GM21737 (cell line): ENCODE results near the gene COASY.
"Not testable (repeated sequence)": the region's sequence is repeated elsewhere in the genome, so short reads cannot be mapped to it uniquely, and the experiment has no call there.

ENCODE experiments used
- ATAC-seq: cut with Tn5 transposase; IDR thresholded peaks from one replicate; pipeline ENCODE4 v1.9.1; 2021; ENCODE audit warnings: mild to moderate bottlenecking, moderate library complexity; ENCODE audit not compliant: unreplicated experiment

The COASY gene

DNA sequence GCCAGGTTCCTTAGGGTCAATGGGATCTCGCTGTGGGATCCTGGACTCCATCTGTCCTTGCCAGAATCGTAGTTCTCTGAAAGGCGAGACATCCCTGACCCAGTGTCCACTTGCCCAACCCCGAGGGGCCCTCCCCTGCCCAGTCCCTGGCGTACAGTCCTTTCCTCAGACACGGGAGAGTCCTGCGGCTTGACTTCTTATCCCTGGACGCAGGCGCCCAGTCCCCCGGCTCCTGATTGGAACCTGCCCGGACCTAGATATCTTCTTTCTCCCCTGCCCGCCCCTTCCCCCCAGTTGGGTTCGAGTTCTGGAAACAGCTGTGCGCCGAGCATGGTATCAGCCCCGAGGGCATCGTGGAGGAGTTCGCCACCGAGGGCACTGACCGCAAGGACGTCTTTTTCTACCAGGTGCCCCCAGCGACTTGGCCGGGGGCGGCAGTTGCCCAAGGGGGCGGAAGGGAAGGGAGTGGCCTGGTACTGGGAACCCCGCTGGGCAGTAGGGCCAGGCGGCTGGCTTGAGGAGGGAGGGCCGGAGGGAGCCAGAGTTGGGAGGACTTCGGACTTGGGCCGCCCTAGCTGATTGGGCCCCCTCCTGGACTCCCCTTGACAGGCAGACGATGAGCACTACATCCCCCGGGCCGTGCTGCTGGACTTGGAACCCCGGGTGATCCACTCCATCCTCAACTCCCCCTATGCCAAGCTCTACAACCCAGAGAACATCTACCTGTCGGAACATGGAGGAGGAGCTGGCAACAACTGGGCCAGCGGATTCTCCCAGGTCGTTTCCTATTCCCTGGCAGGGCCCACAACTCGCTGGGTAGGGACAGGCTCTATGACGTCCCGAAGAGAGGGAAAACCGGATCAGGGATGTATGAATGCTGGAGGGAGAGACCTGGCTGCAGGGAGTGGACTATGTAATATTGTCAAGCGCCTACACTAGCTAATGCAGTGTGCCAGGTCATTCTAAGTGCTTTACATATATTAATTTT, 48.2 kb downstream of the COASY start:
- ATAC-seq, result not testable (repeated sequence)

DNA sequence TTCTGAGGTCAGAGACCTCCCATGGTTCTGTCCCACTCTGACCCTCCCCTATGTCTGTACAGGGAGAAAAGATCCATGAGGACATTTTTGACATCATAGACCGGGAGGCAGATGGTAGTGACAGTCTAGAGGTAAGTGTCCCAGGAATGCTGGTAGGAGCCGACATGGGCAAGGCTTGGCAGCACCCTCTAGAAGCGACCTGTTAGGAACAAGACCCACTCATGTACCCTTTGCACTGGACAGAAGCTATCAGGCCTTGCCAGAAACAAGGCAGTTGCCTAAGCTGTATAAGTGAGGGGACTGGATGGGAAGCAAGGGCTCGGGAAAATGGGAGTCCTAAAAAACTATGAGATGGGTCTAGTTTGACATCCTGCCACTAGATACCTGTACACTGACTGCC, 50.1 kb downstream of the COASY start:
- ATAC-seq, result no peak

DNA sequence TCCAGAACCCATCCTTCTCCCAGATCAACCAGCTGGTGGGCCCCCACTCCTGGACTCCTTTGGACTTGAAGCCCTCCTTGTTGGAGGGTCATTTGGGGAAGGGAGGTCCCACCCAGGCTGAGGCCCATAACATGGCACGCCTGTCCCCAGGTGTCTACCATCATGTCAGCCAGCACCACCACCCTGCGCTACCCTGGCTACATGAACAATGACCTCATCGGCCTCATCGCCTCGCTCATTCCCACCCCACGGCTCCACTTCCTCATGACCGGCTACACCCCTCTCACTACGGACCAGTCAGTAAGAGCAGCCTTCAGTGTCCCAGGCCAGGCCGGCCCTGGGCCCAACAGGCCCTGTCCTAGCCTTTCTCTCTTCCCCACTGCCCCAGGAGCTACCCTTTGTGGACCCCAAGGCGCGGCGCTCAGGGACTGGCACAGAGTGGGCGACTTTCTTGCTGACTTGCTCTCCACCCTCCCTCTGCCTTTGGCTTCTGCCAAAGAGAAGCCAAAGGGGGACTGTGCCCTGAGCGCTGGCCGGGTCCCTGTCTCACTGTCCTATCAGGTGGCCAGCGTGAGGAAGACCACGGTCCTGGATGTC, 51.8 kb downstream of the COASY start:
- no peak for ATAC-seq
